GM23248 (cell line): ENCODE measurements around the gene BDNF. TPM values are rescaled to one million over a fixed set of nuclear protein-coding genes. Genes with fewer than 3 reads are reported as not detected.

Experiments
- DNase-seq: peaks from one replicate; pipeline ENCODE4 v3.0.0-alpha.2; 2015
- H2AFZ ChIP-seq: fragments of 200-600 bp; sonication (generic); 2 replicates; pipeline ENCODE4 v1.6.1; 2016; ENCODE audit warnings: antibody characterized with exemption
- H3F3A ChIP-seq: fragments of 200-600 bp; sonication (generic); 2 replicates; pipeline ENCODE4 v1.6.1; 2016; ENCODE audit warnings: mild to moderate bottlenecking, antibody characterized with exemption, mixed run types; ENCODE audit not compliant: insufficient read depth
- H3K27ac ChIP-seq: fragments of 200-600 bp; sonication (generic); 2 replicates; pipeline ENCODE4 v1.5.1; 2016; ENCODE audit warnings: mild to moderate bottlenecking
- H3K27me3 ChIP-seq: fragments of 200-600 bp; sonication (generic); replicated peaks from 2 replicates; pipeline ENCODE4 v1.6.1; 2016; ENCODE audit warnings: mild to moderate bottlenecking; ENCODE audit not compliant: insufficient read depth
- H3K36me3 ChIP-seq: fragments of 200-600 bp; sonication (generic); 2 replicates; pipeline ENCODE4 v1.6.1; 2016; ENCODE audit warnings: low read depth, mild to moderate bottlenecking
- H3K4me1 ChIP-seq: fragments of 200-600 bp; sonication (generic); 2 replicates; pipeline ENCODE4 v1.6.1; 2016; ENCODE audit warnings: mild to moderate bottlenecking; ENCODE audit not compliant: insufficient read depth
- H3K4me2 ChIP-seq: fragments of 200-600 bp; sonication (generic); one replicate; pipeline ENCODE4 v1.6.1; 2016; ENCODE audit warnings: mild to moderate bottlenecking; ENCODE audit not compliant: unreplicated experiment
- H3K4me3 ChIP-seq: fragments of 200-600 bp; sonication (generic); 2 replicates; pipeline ENCODE4 v1.5.1; 2016; ENCODE audit warnings: mild to moderate bottlenecking
- H3K79me2 ChIP-seq: fragments of 200-600 bp; sonication (generic); 2 replicates; pipeline ENCODE4 v1.6.1; 2016; ENCODE audit warnings: mild to moderate bottlenecking; ENCODE audit not compliant: insufficient read depth
- H3K9ac ChIP-seq: fragments of 200-600 bp; sonication (generic); 2 replicates; pipeline ENCODE4 v1.6.1; 2016; ENCODE audit warnings: mild to moderate bottlenecking
- H3K9me2 ChIP-seq: fragments of 200-600 bp; sonication (generic); 2 replicates; pipeline ENCODE4 v1.6.1; 2016; ENCODE audit warnings: mixed run types, mild to moderate bottlenecking, moderate library complexity; ENCODE audit not compliant: insufficient read depth
- H3K9me3 ChIP-seq: fragments of 200-600 bp; sonication (generic); one replicate; pipeline ENCODE4 v1.6.1; 2017; ENCODE audit warnings: low read depth
- H4K20me1 ChIP-seq: fragments of 200-600 bp; sonication (generic); 2 replicates; pipeline ENCODE4 v1.6.0; 2016; ENCODE audit not compliant: insufficient read depth
- EZH2 ChIP-seq: fragments of 200-600 bp; sonication (generic); IDR thresholded peaks from 2 replicates; pipeline ENCODE4 v1.6.1; 2018; ENCODE audit warnings: antibody characterized with exemption, mild to moderate bottlenecking; ENCODE audit not compliant: insufficient read depth, poor library complexity, severe bottlenecking
- EZH2phosphoT487 ChIP-seq: fragments of 200-600 bp; sonication (generic); IDR thresholded peaks from 2 replicates; pipeline ENCODE4 v1.6.1; 2018; ENCODE audit warnings: antibody characterized with exemption, moderate library complexity, mild to moderate bottlenecking, low read depth; ENCODE audit not compliant: insufficient read depth
- WGBS, 2 experiments: methylation state at CpG; one replicate each; pipeline ENCODE4 v1.1.6; 2015 to 2017; ENCODE audit warnings: low lambda C conversion rate in 2 of 2, low coverage in 1 of 2; ENCODE audit errors: missing lambda C conversion rate in 2 of 2; 5-methylcytosine and 5-hydroxymethylcytosine counted together
- in situ Hi-C: fragments of 300-500 bp; cut with MboI; formaldehyde crosslinking; loops from 2 replicates; pipeline ENCODE4 v1.15.0; 2020
- polyA plus RNA-seq: library from polyadenylated mRNA; unstranded; fragments of >200 nt; fragmentation: Nextera tagmentation; extraction: Ambion mirVana; gene quantifications from 2 replicates; pipeline ENCODE4 v1.2.1, GENCODE V29; 2016
- total RNA-seq: library from RNA; depleted of rRNA; stranded (reverse); fragments of >200 nt; shearing (Covaris generic); gene quantifications from 2 replicates; pipeline ENCODE4 v1.2.3, GENCODE V29; 2014

The BDNF gene
- total and polyA plus RNA-seq, 2 experiments from 2014 or later, result 58.1 to 63.6 TPM

- Histone ChIP-seq H4K20me1 (no peaks in the 10 kb centered on the region), H3K27ac (no peak overlapping the region), H2AFZ (no peak overlapping the region), H3K9me2 (no peaks in the 10 kb centered on the region), H3K27me3 (no peaks in the 10 kb centered on the region), H3K4me3 (no peak overlapping the region), H3K36me3 (no peaks in the 10 kb centered on the region), H3F3A (no peaks in the 10 kb centered on the region), H3K79me2 (no peaks in the 10 kb centered on the region), H3K4me1 (no peaks in the 10 kb centered on the region), H3K9me3 (no peaks in the 10 kb centered on the region), H3K9ac (no peak overlapping the region), H3K4me2 (no peak overlapping the region)
- TF ChIP-seq EZH2phosphoT487 (no peak), EZH2 (no peak)
- no peak for DNase-seq
- 82 to 86% methylated on average over 4 of the region's 4 CpGs for WGBS, 2 experiments
- in situ Hi-C loops, result no loop called here
Observed at GRCh38 chr11:27626938-27627586, 73.2 kb downstream of the BDNF start.

- Histone ChIP-seq H3K27me3 (no peaks in the 10 kb centered on the region), H3K9me2 (no peaks in the 10 kb centered on the region), H3K36me3 (no peaks in the 10 kb centered on the region), H3K9me3 (no peaks in the 10 kb centered on the region), H3K9ac (no peak overlapping the region), H3K27ac (no peak overlapping the region), H3K79me2 (no peaks in the 10 kb centered on the region), H3K4me2 (no peak overlapping the region), H3F3A (no peaks in the 10 kb centered on the region), H2AFZ (no peak overlapping the region), H3K4me1 (no peaks in the 10 kb centered on the region), H3K4me3 (no peak overlapping the region), H4K20me1 (no peaks in the 10 kb centered on the region)
- in situ Hi-C loops, result no loop called here
- no peak for DNase-seq
- TF ChIP-seq EZH2phosphoT487 (no peak), EZH2 (no peak)
- WGBS, 2 experiments, result 56 to 66% methylated on average over 4 of the region's 4 CpGs
Observed at GRCh38 chr11:27626269-27626937, 73.9 kb downstream of the BDNF start.

- no peak for TF ChIP-seq EZH2
- no peak for TF ChIP-seq EZH2phosphoT487
- H3K79me2 ChIP-seq, result no peaks in the 10 kb centered on the region
Observed at GRCh38 chr11:27625347-27625912, 74.8 kb downstream of the BDNF start.

GRCh38 chr11:27623945-27624523 lies 76.2 kb downstream of the BDNF start:
- Histone ChIP-seq H3K27me3 (no peaks in the 10 kb centered on the region), H3K4me2 (no peak overlapping the region), H3K4me1 (peaks cover under 1% of the 10 kb centered on the region), H3F3A (no peaks in the 10 kb centered on the region), H3K9me2 (no peaks in the 10 kb centered on the region), H4K20me1 (no peaks in the 10 kb centered on the region), H3K9me3 (no peaks in the 10 kb centered on the region), H3K4me3 (no peak overlapping the region), H3K27ac (no peak overlapping the region), H2AFZ (no peak overlapping the region), H3K79me2 (no peaks in the 10 kb centered on the region), H3K9ac (no peak overlapping the region), H3K36me3 (no peaks in the 10 kb centered on the region)
- DNase-seq, result no peak
- TF ChIP-seq EZH2phosphoT487 (no peak), EZH2 (no peak)
- in situ Hi-C loops, result no loop called here
- 69 to 73% methylated on average over 5 of the region's 5 CpGs for WGBS, 2 experiments

More at GRCh38 chr11:27625347-27625912, 74.8 kb downstream of the BDNF start:
- no peak overlapping the region for H3K4me3 ChIP-seq
- H3K9ac ChIP-seq, result no peak overlapping the region
- WGBS, 2 experiments, result 29 to 31% methylated on average over 1 of the region's 1 CpG
- H3K4me1 ChIP-seq, result no peaks in the 10 kb centered on the region
- H4K20me1 ChIP-seq, result no peaks in the 10 kb centered on the region
- no peaks in the 10 kb centered on the region for H3K27me3 ChIP-seq
- H3K4me2 ChIP-seq, result no peak overlapping the region
- H3F3A ChIP-seq, result no peaks in the 10 kb centered on the region
- in situ Hi-C loops, result no loop called here
- H3K36me3 ChIP-seq, result no peaks in the 10 kb centered on the region
- DNase-seq, result no peak
- H2AFZ ChIP-seq, result no peak overlapping the region
- H3K27ac ChIP-seq, result no peak overlapping the region
- H3K9me2 ChIP-seq, result no peaks in the 10 kb centered on the region
- no peaks in the 10 kb centered on the region for H3K9me3 ChIP-seq
